ENCODE results near the gene TANC2.

GRCh38 chr17:62919388-62919787 is 46.6 kb upstream of the TANC2 start:
- TF ChIP-seq CTCF (conservative IDR thresholded peaks at IDR 0.05; ENCODE audit: low read depth, low read length) (no peak), EZH2phosphoT487 (IDR thresholded peaks at IDR 0.05; ENCODE audit: borderline replicate concordance, low read length) (no peak), EZH2 (IDR thresholded peaks at IDR 0.05; ENCODE audit: low read length, unreplicated experiment) (no peak)
